ENCODE data around the gene ARHGAP10.

ARHGAP10 gene

DNA sequence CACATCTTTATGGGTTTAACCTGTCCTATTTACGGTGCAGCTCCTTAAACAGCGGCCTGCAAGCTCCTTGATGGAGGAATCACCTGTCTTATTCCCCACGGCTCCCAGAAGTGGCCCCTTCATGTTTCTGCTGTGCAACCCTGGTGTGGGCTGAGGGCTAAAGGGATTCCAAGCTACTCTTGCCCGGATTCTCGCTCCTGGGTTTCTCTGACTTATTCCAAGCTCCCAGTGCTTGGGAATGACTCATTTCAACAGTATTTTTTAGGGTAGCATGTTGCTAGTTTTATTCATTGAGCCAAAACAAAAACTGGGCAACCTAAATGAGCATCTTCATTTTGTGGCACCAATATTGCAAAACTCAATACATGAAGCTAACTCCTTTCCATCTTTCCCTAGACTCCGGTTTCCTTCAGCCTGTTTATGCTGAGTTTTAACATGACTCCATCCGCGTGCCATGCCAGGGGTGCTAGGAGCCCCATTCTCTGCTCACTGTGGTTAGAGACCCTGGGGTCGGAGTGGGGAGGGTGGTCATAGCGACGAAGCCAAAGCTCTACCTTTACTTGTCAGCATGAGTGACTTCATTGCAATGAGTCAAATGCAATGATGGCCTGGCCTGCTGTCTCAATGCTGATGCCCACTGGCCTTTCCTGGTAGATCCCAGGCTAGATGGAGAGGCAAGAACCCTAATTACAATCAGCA lies 360.6 kb downstream of the ARHGAP10 start:
- H3K4me3 Mint-ChIP-seq = no peak overlapping the region
- no peaks in the 10 kb centered on the region for H3K27me3 Mint-ChIP-seq
- peaks cover 27% of the 10 kb centered on the region for H3K36me3 Mint-ChIP-seq (ENCODE audit: low read depth)
- H3K27ac Mint-ChIP-seq = no peak overlapping the region
- peaks cover 4% of the 10 kb centered on the region for H3K9me3 Mint-ChIP-seq
- H3K4me1 Mint-ChIP-seq (ENCODE audit: low read depth) = no peaks in the 10 kb centered on the region
- intact Hi-C loops (cut with micrococcal nuclease) = no loop called here

DNA sequence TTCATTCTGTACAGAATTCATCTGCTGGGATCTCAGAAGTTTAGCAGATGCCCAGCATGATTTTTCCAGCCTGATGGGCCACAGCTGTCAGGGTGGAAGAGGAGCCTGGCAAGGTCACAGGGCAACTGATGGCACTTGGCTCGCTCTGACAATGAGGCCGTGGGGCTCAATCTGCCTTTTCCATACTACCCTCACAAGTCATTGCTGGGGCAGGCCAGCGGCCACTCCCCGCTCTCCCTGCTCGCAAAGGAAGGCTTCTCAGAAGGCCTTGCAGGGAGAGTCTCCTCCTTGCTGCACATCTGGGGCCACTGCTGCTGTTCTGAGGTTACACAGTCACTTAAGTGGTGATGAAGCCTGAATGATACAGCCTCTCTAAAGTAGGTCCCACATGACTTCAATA lies 361.2 kb downstream of the ARHGAP10 start:
- intact Hi-C loops (cut with micrococcal nuclease) = no loop called here
- no peaks in the 10 kb centered on the region for H3K27me3 Mint-ChIP-seq
- H3K27ac Mint-ChIP-seq = no peak overlapping the region
- H3K9me3 Mint-ChIP-seq = no peaks in the 10 kb centered on the region
- no peak overlapping the region for H3K4me3 Mint-ChIP-seq
- no peaks in the 10 kb centered on the region for H3K4me1 Mint-ChIP-seq (ENCODE audit: low read depth)
- peaks cover 29% of the 10 kb centered on the region for H3K36me3 Mint-ChIP-seq (ENCODE audit: low read depth)

DNA sequence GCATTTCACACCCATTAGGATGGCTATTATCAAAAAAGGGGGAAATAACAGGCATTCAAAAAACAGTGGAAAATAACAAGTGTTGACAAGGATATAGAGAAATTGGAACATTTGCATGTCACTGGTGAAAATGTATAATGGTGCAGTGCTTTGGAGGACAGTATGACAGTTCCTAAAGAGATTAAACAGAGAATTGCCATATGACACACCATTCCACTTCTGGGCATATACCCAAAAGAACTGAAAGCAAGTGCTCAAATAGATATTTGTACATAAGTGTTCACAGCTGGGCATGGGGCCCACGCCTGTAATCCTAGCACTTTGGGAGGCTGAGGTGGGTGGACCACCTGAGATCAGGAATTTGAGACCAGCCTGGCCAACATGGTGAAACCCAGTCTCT lies 362.3 kb downstream of the ARHGAP10 start:
- H3K9me3 Mint-ChIP-seq = no peaks in the 10 kb centered on the region
- H3K4me3 Mint-ChIP-seq = no peak overlapping the region
- intact Hi-C loops (cut with micrococcal nuclease) = no loop called here
- peaks cover 31% of the 10 kb centered on the region for H3K36me3 Mint-ChIP-seq (ENCODE audit: low read depth)
- H3K27ac Mint-ChIP-seq = no peak overlapping the region
- no peaks in the 10 kb centered on the region for H3K4me1 Mint-ChIP-seq (ENCODE audit: low read depth)
- H3K27me3 Mint-ChIP-seq = no peaks in the 10 kb centered on the region

DNA sequence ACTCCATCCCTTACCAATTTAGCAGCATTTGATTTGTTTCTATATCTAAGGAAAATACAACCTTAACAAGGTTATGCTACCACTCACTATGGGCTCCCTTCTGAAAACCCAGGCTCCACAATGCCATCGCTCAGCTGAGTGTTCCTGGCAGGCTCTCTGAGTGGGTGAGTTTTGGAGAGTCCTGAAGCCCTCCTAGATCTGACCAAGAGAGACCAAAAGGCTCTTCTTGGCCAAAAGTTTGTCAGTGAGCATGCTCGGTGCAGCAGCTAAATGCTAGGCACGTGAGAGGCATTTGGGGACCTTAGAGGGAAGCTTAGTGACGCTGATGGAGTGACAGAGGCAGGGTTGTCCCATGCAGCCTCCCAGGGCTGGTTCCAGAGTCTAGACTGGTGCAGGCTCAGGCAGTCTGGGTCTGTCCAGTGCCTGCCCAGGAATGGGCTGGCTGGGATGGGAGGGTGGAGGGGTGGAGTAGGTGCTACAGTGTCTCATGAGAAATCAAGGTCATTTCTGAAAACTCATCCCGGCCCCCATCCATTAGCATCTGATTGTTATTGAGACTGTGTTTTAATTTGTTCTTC lies 363.5 kb downstream of the ARHGAP10 start:
- Mint-ChIP-seq H3K36me3 (ENCODE audit: low read depth) (peaks cover 21% of the 10 kb centered on the region), H3K4me3 (no peak overlapping the region), H3K9me3 (no peaks in the 10 kb centered on the region), H3K27ac (no peak overlapping the region), H3K27me3 (no peaks in the 10 kb centered on the region), H3K4me1 (ENCODE audit: low read depth) (no peaks in the 10 kb centered on the region)
- intact Hi-C loops (cut with micrococcal nuclease) = no loop called here

DNA sequence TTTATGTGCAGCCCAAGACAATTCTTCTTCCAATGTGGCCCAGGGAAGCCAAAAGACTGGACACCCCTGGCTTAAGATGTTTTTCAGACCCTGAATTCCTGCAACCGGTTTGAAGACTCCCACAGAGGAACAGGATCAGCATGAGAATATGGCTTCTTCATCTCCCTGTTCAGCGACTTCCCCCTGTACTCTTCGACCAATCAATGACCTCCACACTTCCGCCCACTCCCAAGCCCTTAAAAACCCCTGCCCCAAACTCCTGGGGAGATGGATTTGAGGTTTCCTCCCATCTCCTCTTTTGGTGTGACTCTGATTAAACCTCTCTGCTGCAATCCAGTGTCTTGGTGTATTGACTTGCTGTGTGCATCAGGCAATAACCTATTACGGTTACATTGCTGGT lies 365.9 kb downstream of the ARHGAP10 start:
- H3K36me3 Mint-ChIP-seq (ENCODE audit: low read depth) = peaks cover 23% of the 10 kb centered on the region
- no peak overlapping the region for H3K4me3 Mint-ChIP-seq
- intact Hi-C loops (cut with micrococcal nuclease) = no loop called here
- no peaks in the 10 kb centered on the region for H3K27me3 Mint-ChIP-seq
- H3K4me1 Mint-ChIP-seq (ENCODE audit: low read depth) = no peaks in the 10 kb centered on the region
- peaks cover 12% of the 10 kb centered on the region for H3K9me3 Mint-ChIP-seq
- no peak overlapping the region for H3K27ac Mint-ChIP-seq

DNA sequence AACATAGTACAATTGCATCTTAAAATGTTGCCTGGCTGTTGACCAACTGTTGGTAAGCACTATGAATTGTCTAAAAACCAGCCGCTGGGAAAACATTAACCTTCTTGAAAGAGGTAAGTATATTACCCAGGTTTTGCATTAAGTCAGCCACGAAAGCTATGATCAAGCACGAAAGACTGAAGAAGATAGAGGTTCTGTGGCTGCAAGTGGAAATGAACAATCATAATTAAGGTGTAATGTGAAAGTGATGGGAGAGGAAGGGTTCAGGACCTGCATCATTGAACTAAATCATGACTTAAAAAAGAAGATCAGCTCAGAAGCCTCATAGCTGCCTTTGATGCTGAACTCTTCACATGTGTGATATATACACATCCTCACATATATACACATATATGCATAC lies 369.3 kb downstream of the ARHGAP10 start:
- Mint-ChIP-seq H3K4me3 (no peak overlapping the region), H3K36me3 (ENCODE audit: low read depth) (peaks cover 14% of the 10 kb centered on the region), H3K27ac (no peak overlapping the region), H3K27me3 (no peaks in the 10 kb centered on the region), H3K9me3 (peaks cover 36% of the 10 kb centered on the region), H3K4me1 (ENCODE audit: low read depth) (no peaks in the 10 kb centered on the region)
- intact Hi-C loops (cut with micrococcal nuclease) = no loop called here

DNA sequence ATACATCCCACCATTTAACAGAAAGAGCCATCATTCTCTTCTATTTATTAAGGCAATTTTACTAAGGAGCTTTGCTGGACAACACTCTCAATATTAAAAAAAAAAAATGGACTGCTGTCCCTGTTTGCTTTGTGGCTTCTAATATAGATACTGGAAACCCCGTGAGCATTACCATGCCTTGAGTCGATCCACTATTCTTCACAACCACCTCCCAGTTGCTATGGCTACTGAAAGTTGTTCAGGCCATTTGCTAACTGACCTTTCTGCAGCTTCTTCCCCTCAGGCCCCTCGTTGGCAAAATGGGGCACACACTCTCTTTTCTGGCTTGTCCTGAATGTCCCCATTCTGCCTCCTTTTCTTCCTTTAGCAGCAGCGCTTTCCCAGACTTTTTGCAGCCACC lies 369.9 kb downstream of the ARHGAP10 start:
- Mint-ChIP-seq H3K4me1 (ENCODE audit: low read depth) (no peaks in the 10 kb centered on the region), H3K36me3 (ENCODE audit: low read depth) (peaks cover 14% of the 10 kb centered on the region), H3K27ac (no peak overlapping the region), H3K27me3 (no peaks in the 10 kb centered on the region), H3K9me3 (peaks cover 39% of the 10 kb centered on the region), H3K4me3 (no peak overlapping the region)
- intact Hi-C loops (cut with micrococcal nuclease) = no loop called here

DNA sequence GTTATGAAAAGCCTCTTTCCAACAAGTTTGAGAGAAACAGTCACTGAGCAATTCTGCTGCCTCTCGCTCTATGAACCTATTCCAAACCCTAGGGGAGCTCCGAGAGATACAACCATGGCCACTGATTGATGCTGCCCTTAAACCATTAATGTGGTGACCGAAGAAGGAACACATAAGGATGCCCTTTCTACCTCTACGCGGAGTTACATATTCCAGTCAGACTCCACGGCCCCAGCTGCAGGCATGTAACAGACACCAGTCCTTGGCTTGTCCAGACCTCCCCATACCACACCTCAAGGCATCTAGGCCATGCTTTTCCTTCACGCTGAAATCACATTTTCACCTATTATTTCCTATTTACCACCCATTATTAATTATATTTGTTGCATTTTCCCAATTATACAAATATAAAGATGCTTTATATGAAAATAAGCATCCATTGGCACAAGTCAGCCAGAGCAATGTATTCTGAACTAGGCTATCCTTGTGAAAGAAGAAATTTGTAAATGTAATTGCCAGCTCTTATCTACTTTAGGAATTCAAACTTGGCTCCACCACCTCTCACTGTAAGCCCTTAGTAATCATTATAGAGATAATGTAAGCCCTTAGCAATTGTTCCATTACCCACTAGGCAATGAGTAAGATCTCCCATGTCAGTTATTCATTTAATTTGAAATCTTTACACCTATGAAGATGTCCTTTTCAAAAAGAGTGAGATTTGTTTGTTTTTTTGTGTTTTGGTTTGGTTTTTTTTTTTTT lies 371.9 kb downstream of the ARHGAP10 start:
- peaks cover 49% of the 10 kb centered on the region for H3K9me3 Mint-ChIP-seq
- no peak overlapping the region for H3K4me3 Mint-ChIP-seq
- H3K27ac Mint-ChIP-seq = no peak overlapping the region
- no peaks in the 10 kb centered on the region for H3K27me3 Mint-ChIP-seq
- intact Hi-C loops (cut with micrococcal nuclease) = no loop called here
- H3K4me1 Mint-ChIP-seq (ENCODE audit: low read depth) = no peaks in the 10 kb centered on the region
- peaks cover 7% of the 10 kb centered on the region for H3K36me3 Mint-ChIP-seq (ENCODE audit: low read depth)

DNA sequence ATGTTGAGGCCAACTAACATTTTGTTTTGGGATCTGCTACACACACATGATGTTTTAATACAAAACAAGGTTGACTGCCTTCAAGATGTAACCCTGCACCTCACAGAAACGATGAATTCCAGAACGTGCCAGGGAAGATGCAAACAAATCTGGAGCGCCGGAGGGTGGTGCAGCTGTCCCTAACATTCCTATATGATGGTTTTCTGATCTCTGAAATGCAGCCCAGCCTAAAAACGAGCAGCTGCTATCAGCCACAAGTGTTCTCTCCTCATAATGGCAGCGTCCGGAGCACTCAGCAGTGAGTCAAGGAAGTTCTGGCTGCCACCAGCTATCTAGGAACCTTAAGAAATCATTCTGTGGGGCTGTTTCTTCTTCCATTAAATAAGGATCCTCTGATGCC lies 376.9 kb downstream of the ARHGAP10 start:
- H3K4me1 Mint-ChIP-seq (ENCODE audit: low read depth) = no peaks in the 10 kb centered on the region
- no peaks in the 10 kb centered on the region for H3K27me3 Mint-ChIP-seq
- H3K36me3 Mint-ChIP-seq (ENCODE audit: low read depth) = no peaks in the 10 kb centered on the region
- intact Hi-C loops (cut with micrococcal nuclease) = no loop called here
- H3K9me3 Mint-ChIP-seq = peaks cover 27% of the 10 kb centered on the region
- no peak overlapping the region for H3K4me3 Mint-ChIP-seq
- no peak overlapping the region for H3K27ac Mint-ChIP-seq

DNA sequence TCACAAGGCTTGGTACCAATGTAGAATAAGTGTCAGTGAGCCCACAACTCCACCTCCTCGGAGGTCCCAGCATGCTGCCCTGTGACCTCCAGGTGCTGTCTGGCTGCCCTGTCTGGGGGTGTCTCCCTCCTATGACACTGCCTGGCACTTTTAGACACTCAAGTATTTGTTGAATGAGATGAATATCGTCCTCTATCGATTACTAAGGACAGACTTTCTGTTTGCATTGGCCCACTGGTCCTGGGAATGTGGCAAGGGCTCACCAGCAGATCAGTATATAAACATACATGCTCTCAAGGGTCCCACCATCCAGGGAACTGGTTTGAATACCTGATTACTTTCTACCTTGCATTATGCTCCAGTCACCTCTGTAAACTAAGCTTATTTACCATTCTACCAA lies 377.3 kb downstream of the ARHGAP10 start:
- Mint-ChIP-seq H3K9me3 (peaks cover 24% of the 10 kb centered on the region), H3K4me3 (no peak overlapping the region), H3K27me3 (no peaks in the 10 kb centered on the region), H3K36me3 (ENCODE audit: low read depth) (no peaks in the 10 kb centered on the region), H3K27ac (no peak overlapping the region), H3K4me1 (ENCODE audit: low read depth) (no peaks in the 10 kb centered on the region)
- intact Hi-C loops (cut with micrococcal nuclease) = no loop called here

DNA sequence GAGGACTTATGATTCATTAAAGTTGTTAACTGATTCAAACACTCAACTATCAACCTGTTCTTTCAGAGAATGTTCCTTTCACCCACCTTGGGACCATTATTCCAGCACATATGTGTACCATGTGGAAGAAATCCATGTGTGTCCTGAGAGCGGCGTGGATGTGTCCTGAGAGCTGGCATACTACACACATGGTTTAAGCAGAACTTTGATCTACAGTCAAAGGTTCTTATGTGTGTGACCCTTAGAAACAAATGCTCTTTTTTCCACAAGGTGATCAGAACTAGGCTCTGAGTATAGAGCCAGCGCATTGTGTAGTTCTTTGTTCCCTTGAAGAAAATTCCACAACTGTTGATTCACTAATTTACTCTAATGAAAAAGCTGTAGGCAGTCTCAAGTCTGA lies 378.3 kb downstream of the ARHGAP10 start:
- no peak overlapping the region for H3K4me3 Mint-ChIP-seq
- intact Hi-C loops (cut with micrococcal nuclease) = no loop called here
- no peaks in the 10 kb centered on the region for H3K4me1 Mint-ChIP-seq (ENCODE audit: low read depth)
- peaks cover 23% of the 10 kb centered on the region for H3K9me3 Mint-ChIP-seq
- H3K36me3 Mint-ChIP-seq (ENCODE audit: low read depth) = no peaks in the 10 kb centered on the region
- no peaks in the 10 kb centered on the region for H3K27me3 Mint-ChIP-seq
- no peak overlapping the region for H3K27ac Mint-ChIP-seq

DNA sequence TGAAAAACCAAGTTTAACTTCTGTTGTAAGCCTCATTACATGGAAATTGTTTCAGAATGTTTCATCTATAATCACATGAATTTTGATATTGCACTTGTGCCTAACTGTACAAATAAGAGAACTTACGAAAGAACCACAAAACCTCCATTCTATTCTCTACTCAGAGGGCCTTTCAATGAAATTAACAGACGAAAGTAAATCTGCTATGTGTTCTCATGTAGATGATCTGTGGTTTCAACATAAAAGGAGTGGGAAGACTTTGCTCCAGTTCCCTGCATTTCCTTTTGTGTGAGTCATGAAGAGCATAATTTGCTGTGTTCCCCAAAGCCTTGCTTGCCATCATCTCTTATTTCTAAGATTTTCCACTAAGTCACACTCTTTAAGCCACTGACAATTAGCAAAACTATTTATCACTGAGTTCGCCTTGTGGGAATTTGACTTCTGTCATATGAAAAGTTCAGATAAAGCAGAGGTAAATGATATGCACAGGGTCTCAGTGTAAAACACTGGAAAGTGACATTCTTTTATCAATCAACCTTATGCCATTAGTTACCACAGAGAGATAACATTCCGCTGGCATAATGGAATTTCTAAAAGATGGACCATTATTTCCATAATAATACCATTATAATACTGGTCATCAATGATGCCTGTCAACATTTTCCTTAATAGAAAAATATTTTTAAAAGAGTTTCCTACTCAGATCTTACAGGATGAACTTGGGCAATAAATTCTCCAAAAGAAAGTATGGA lies 380.5 kb downstream of the ARHGAP10 start:
- Mint-ChIP-seq H3K27me3 (no peaks in the 10 kb centered on the region), H3K4me1 (ENCODE audit: low read depth) (no peaks in the 10 kb centered on the region), H3K27ac (no peak overlapping the region), H3K9me3 (peaks cover 6% of the 10 kb centered on the region), H3K36me3 (ENCODE audit: low read depth) (no peaks in the 10 kb centered on the region), H3K4me3 (no peak overlapping the region)
- intact Hi-C loops (cut with micrococcal nuclease) = no loop called here

DNA sequence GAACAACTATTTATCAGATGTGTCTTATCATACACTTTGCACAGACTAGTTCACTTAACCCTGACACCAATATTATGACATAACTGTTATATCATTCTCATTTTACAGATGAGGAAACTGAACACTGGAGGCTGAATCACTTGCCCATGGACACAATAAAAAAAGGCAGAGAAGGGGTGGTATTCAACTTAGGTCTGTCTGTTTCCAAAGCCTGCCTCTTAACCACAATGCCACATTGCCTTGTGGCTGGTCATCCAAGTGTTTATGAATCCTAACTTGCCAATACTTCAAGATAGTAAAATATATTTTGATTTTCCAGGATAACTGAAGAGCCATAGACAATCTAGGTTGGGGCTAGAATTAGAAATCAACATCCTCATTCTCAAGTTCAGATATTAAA lies 382.5 kb downstream of the ARHGAP10 start:
- Mint-ChIP-seq H3K36me3 (ENCODE audit: low read depth) (no peaks in the 10 kb centered on the region), H3K27ac (no peak overlapping the region), H3K4me3 (no peak overlapping the region), H3K4me1 (ENCODE audit: low read depth) (no peaks in the 10 kb centered on the region), H3K27me3 (no peaks in the 10 kb centered on the region), H3K9me3 (no peaks in the 10 kb centered on the region)
- intact Hi-C loops (cut with micrococcal nuclease) = no loop called here

DNA sequence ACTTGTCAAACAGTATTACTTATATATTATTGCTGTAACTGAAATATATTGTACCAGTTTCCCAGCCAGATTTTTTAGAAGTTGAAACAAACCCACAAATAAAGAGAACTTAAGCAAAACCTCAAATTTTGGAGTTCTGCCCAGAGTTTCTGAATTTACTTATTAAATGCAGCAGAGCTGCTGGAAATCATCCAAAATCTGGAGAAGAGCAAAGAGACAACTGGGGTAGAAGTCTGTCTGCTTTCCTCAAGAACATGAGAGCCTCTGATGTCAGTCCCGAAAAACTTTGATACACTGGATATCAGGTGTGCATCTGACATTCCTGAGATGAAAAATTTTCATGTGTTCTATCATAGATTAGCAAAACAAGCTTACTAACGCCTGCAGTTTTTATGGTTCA lies 384.4 kb downstream of the ARHGAP10 start:
- no peaks in the 10 kb centered on the region for H3K36me3 Mint-ChIP-seq (ENCODE audit: low read depth)
- no peak overlapping the region for H3K27ac Mint-ChIP-seq
- peaks cover 6% of the 10 kb centered on the region for H3K9me3 Mint-ChIP-seq
- no peaks in the 10 kb centered on the region for H3K4me1 Mint-ChIP-seq (ENCODE audit: low read depth)
- no peaks in the 10 kb centered on the region for H3K27me3 Mint-ChIP-seq
- intact Hi-C loops (cut with micrococcal nuclease) = no loop called here
- no peak overlapping the region for H3K4me3 Mint-ChIP-seq
